GM21447 (cell line): ENCODE measurements around the gene EXTL1.

ENCODE experiments used
- ATAC-seq: cut with Tn5 transposase; IDR thresholded peaks from one replicate; pipeline ENCODE4 v1.9.1; 2021; ENCODE audit not compliant: unreplicated experiment

The EXTL1 gene

GRCh38 chr1:26043765-26044164 lies 22.2 kb downstream of the EXTL1 start:
- no peak for ATAC-seq

- no peak for ATAC-seq
Measured at GRCh38 chr1:26044414-26044813, 22.8 kb downstream of the EXTL1 start.

DNA sequence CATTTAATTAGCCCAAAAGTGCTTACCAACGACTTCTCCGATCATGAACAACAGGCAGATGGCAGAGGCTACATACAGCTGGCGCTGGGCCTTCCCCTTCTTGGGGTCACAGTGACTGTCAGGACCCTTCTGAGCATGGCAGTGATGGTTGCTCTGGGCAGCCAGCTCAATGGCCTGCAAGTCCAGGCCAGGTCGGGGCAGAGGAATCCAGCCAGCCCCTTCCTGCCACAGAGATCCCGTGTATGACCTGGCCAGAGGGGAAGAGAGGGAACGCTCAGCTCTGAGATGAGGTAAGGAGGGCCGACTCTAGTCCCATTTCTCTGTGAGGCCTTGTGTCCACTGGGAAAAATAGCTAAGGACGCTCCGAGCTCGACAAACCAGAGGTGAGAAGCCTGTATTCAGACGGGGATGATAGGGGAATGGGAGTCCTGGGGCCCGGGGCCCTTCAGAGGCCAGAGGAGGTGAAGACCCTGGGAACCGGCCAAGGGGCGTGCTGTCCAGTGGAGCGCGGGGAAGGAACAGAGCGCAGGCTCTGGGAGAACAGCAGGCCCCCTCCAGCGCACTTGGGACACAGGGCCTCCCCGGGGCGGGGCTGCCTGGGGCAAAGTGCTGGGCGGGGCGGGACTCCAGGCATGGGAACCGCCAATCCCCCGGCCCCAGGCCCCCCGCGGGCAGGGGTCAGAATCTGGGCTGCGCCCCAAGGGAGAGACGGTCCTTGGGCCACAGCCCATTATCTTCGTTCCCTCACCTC lies 23.6 kb downstream of the EXTL1 start:
- ATAC-seq, result no peak

- ATAC-seq, result no peak
Measured at GRCh38 chr1:26045722-26046245, 24.2 kb downstream of the EXTL1 start, which contains the start of gene SLC30A2. TSS of gene SLC30A2 (minus strand) at chr1:26046118. CDS start at chr1:26045896, 222 bp downstream.

- no peak for ATAC-seq
Measured at GRCh38 chr1:26046246-26047095, 24.9 kb downstream of the EXTL1 start.

DNA sequence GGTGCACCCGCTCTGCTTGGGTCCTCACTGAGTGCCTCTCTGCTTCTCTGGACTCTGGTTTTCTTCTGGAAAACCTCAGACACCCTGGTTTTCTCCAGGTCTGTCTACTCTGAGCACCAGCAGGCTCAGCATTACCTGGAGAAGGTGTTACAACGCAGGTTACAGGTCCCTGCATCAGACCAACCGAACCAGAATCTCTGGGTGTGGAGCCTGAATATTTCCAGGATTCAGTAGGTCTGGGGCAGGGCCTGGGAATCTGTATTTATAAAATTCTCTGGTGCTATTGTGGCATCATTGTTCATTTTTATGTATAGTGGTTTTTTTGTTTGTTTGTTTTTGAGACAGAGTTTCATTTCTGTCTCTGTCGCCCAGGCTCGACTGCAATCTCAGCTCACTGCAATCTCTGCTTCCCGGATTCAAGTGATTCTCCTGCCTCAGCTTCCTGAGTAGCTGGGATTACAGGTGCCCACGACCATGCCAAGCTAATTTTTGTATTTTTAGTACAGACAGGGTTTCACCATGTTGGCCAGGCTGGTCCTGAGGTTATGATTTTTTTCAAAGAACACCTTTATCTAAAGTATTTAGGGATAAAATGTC lies 25.8 kb downstream of the EXTL1 start:
- no peak for ATAC-seq

DNA sequence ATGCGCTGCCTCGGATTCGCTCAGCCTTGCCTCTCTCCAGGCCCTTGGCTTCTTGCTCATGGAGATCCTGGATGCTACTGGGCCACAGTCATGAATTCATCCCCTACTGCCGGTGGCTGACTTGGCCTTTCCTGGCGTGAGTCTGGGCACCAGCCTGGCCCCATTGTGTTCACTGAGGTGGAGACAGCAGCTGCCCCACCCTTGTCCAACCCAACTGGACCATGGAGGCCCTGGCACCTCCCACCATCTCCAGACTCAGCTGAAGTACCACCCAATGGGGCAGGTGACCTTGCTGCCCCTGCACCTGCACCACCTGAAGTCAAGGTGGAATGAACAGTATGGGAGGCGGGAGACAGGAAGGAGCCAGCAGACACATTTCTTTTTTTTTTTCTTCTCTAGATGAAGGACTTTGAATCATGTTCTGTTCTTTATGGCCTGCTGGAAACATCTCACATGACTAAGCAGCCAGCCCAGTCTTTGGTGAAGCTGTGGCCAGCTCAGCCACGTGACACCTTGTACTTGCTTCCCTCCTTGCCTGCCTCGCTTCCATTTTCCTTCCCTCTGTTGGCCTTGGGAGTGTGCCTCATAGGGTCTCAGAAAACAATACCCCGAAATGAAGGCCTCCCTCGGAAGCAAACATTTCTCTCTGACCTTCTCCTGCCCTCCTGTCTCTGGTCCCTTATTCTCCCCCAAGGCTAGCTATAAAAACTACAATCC lies 28.1 kb downstream of the EXTL1 start:
- ATAC-seq, result no peak

DNA sequence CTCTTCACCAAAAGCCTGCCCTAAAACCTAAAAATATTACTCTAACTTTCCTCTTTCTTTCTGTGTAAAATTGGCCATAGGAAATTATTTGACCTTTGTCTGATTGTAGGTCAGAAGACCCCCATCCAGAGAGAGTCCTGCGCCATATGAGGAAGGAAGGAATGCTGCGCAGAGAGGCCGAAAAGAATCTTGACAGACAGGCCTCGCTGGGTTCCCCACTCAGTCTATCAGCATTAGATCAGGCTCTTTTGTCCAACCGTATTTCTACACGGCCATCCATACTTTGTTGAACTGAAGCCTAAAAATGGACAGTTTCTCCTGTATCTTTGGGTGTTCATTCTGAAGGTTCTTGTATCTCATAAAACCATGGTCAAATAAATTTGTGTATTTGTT lies 28.7 kb downstream of the EXTL1 start:
- no peak for ATAC-seq

GRCh38 chr1:26053718-26054560 lies 32.4 kb downstream of the EXTL1 start:
- no peak for ATAC-seq

DNA sequence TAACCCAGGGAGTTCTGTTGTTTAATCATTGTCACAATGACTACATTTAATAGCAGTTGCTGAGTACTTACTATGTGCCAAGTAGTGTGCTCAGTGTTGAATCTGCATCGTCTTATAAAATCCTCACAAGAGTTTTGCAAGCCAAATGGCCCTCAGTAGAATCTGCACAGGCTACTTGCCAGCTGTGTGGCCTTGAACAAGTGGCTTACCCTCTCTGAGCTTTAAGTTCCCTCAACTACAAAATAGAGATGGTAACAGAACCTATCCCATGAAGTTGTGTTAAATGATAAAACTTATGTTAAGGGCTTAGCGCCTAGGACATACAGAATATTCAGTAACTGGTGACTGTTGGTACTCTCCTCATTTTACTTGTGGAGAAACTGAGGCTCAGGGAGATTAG lies 33.5 kb downstream of the EXTL1 start:
- no peak for ATAC-seq

GRCh38 chr1:26057189-26057588 lies 35.6 kb downstream of the EXTL1 start:
- no peak for ATAC-seq

DNA sequence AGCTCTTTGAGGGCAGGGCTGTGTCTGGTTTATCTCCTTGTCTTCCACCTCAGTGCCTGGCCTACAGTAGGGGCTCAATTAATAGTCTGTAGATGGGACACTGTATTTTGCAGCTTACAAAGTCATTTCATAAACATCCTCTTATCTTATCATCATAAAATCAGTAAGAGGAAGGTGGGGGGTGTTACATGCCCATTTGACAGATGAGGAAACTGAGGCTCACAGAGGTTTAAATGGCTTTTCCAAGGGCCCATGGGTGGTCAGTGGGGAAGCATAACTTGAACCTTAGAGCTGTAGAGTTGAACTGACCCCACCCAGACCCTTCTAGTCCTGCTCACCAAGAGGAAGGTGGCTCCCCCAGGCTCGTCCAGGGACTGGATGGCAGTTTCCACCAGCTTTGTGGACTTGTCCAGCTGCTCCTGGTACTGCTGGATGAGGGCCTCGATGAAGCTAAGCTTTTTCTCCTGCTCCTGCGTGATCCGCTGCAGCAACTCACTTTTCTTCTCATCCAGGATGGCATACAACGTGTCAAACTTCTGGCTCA lies 36.5 kb downstream of the EXTL1 start:
- no peak for ATAC-seq

- ATAC-seq, result no peak
Measured at GRCh38 chr1:26059906-26060305, 38.3 kb downstream of the EXTL1 start.

- no peak for ATAC-seq
Measured at GRCh38 chr1:26060832-26061574, 39.4 kb downstream of the EXTL1 start.

DNA sequence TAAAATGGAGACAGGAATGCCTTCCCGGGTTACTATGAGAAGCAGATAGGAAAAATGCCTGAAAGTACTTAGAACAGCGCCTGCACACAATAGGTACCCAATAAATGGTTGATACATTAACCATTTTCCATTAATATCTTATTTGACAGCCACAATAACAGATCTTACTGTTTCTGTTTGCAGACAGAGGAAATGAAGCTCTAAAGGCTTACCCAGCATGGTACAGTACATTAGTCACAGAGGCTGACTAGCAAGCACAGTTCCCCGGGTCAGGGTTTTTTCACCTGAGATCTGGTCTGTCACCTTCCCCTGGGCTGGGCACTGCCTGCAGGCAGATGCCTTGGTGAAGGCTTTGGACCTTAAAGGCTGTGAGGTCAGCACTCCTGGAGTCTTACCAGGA lies 43.0 kb downstream of the EXTL1 start:
- ATAC-seq, result no peak

DNA sequence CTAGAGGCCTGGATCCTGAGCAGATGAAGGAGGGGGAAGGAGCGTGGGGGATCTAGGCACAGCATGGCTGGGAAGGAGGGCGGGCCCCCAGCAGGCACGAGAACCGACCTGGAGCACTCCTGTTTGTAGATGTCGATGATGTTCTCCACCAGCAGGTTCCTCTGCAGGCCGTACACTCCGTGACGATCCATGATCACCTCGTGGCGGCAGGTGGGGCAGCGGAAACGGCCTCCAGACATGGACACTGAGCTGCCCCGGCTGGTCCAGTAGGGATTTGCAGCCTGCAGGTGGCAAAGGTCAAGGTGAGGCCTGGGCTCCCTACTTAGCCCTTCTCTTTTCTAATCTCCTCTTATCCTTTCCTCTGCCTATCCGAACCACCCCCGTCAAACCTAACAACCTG lies 44.6 kb downstream of the EXTL1 start:
- no peak for ATAC-seq

DNA sequence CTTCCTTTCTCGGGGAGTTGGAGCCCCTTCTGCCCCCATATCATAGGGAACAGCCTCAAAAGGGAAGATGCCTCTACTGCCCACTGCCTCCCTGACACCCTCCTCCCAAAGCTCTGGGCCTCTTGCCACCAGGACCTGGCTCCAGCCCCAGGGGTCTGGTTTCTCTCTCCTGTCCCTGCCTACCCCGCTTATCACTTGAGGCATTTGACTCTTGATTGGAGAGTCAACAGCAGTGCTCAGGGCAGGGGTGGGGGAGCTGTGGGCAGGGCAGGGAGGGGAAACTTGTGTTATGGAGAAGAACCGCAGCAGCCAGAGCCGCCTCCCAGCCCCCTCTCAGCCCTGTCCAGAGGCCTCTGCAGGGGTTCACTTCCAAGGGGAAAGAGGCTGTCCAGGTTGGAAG lies 45.3 kb downstream of the EXTL1 start:
- no peak for ATAC-seq

GRCh38 chr1:26067432-26067911 lies 45.9 kb downstream of the EXTL1 start, which contains the start of gene TRIM63:
TSS of gene TRIM63 (minus strand) at chr1:26067630. CDS start at chr1:26067494, 136 bp downstream.
- ATAC-seq, result no peak

GRCh38 chr1:26069941-26070295 lies 48.3 kb downstream of the EXTL1 start:
- no peak for ATAC-seq
